ENCODE measurements around the gene ARL5B.

Gene ARL5B

DNA sequence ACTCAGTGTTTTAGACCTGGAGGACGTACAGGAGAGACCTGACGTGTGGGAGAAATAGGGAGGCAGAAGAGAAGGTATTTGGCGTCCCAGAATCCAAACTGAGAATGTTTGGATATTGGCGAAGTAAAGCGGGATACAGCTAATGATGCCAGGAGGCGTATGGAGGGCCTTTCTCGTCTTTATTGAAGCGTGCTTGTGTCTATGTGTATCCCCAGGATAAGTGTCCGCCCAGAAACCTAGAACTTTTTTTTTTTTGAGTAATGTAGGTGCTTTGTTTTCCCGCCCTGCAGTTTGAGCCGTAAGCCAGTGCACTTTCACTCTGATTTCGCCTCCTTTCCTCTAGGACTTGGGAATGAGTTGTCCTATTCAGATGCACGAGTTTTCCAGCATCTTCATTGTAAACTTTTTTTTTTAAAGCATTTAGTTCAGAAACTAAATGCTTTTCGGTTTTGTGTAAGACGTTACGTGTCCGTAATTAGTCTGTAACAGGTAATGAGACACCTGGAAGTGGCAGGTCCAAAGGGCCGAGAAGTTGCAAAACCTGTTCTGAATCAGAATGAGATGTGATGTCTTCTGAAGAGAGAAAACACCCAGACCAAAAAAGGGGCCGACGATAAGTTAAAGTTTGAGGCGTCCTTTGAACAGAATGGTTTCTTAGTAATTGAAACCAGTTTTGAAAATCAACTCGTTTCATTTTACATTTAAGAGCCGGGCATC is 746 bp downstream of the ARL5B start:
- DNase-seq, result no peak

DNA sequence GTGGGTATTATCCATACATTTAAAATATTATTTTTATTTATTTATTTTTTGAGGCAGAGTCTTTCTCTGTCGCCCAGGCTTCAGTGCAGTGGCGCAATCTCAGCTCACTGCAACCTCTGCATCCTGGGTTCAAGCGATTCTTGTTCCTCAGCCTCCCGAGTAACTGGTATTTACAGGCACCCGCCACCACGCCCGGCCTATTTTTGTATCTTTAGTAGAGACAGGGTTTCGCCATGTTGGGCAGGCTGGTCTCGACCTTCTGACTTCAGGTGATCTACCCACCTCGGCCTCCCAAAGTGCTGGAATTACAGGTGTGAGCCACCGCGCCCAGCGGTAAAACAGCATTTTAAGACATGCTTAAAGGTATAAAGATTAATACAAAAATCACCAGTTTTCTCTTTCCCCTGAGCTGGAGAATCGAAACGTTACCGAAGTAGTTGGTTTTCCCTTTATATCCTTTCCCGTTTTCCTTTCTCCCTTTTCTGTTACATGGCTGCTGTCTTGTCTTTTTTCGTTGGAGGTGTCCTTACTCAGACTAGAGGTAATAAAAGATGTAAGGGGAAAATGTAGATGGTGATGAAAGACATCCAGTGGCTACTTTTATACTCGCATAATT is 1.7 kb downstream of the ARL5B start:
- DNase-seq, result no peak

- no peak for DNase-seq
These were observed 5.7 kb downstream of the ARL5B start for GRCh38 chr10:18664841-18665478.

- no peak for DNase-seq
These were observed 6.8 kb downstream of the ARL5B start for GRCh38 chr10:18665815-18666558.

DNA sequence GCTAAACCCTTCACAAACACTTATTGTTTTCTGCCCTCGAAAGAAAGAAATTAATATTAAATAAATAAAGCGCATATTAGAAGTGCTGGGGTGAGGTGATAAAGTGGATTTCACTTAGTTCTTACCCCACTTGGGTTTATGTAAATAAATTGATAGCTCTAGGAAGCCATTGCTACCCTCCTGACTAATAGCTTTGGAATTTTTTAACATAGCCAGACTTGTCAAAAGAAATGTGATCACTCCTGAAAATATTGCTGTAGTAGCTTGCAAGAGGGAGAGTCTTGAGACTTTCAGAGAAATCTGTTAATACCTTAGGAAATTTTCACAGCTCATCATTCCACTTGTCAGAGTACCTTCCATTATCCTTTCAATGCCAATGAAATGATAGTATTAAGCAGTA is 7.6 kb downstream of the ARL5B start:
- no peak for DNase-seq

DNA sequence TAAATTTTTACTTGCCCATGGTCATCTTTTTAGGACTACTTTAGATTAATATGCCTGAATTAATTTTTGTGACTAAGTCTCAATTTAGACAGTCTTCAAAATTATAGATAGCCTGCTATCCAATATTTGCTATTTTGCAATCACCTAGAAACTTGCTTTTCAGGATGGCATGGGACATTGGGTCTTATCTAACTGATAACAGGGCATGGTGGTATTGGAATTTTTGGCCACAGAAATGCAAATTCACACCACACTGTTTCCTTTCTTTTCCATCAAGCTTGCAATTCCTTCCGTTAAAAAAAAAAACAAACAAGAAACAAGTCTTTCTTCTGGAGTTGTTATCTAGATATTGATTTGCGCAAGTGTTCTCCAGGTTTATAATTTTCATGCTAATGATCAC is 8.8 kb downstream of the ARL5B start:
- no peak for DNase-seq

DNA sequence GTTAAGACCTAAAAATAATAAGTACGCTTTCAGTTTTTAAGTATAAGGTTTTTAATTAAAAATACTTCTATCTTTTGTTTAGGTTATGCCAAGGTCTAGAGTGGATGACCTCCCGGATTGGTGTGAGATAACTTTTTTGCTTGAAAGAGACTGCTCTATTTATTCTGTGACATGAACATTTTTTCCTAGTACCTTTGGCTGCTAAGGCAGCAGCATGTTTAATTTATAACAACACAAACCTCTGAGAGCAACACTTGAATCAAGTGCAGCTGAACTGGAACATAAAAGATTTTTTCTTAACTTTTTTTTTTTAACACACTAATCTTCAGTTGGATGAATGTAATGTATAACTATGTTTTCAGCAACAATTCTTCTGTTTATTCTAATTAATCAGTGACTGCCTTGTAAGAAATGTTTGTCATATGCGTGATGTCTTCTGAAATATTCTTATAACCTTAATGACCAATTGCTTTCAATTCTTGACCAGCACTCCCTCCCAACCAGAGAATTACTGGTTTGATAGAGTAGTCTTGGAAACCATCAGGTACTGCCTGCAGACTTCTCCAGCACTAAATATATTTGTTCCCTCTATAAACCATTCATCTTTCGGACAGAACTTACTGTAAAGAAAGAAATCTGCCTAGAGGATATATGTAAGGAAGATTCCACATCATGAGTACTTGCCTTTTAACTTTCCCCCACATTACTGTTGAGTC is 16.0 kb downstream of the ARL5B start:
- DNase-seq, result no peak

- DNase-seq, result no peak
These were observed 21.5 kb downstream of the ARL5B start for GRCh38 chr10:18680754-18681153.

GRCh38 chr10:18681366-18681765 is 22.1 kb downstream of the ARL5B start:
- DNase-seq, result no peak

GRCh38 chr10:18681971-18682411 is 22.8 kb downstream of the ARL5B start:
- DNase-seq, result no peak

- DNase-seq, result no peak
These were observed 24.2 kb downstream of the ARL5B start for GRCh38 chr10:18683427-18683826.

DNA sequence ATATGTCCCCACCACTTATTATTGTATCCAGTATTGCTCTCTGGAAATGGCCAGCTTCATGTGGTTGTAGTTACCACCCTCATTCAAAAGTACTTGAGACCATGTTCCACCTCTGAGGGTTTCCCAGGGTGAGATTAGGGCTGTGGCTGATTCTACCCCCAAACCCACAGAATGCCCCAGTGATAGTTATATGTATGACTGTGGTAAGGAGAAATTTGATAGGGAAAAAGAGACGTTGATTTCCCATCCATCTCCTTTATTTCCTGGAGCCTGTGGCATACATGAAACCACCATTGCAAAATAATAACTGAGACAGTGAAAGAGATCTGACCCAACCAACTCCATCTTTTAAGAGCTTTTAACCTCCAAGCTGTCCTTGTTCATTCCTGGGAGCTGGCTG is 25.2 kb downstream of the ARL5B start:
- no peak for DNase-seq

DNA sequence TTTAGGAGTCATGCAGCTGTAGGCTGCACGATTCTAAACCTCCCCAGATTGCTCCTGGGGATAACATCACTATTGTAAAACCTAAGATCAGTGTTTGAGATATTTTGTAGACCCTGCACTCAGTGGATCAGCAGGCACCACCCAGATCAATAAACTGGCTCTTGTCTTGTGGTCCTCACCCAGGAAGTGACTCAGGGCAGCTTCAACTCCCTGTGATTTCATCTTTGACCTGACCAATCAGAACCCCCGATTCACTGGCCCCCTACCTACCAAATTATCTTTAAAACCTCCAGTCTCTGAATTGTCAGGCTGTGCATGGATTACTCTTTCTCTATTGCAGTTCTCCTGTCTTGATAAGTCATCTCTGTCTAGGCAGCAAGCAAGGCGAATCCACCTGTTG is 25.7 kb downstream of the ARL5B start:
- no peak for DNase-seq

DNA sequence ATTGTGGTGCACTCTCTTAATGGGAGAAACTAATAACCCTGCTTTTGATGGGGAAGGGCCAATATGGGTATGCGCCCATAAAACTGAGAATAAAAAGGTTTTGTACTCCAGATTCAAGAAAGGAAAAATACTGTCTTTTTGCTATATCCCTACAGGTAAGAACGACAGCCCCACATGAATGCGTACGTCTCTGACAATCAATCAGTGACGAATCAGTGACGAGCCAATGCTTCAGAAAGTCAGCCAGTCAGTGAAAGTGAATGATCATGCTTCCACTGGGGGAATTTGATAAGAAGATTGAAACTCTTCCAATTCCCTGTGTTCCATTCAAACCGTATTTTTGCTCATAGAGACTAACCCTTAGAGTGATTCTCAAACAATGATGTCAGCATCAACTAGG is 26.3 kb downstream of the ARL5B start:
- DNase-seq, result no peak

DNA sequence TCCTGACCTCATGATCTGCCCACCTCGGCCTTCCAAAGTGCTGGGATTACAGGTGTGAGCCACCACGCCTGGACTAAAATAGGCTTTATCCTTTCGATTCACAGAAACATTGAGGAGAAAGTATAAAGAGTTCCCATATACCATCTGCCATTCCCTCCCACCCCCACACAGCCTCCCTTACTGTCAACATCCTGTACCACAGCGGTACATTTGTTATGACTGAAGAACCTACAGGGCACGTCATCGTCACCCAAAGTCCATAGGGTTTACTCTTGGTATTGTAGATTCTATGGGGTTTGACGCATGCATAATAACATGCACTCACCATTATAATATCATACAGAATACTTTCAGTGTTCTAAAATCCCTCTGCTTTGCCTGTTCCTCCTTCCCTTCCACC is 28.0 kb downstream of the ARL5B start:
- DNase-seq, result no peak

DNA sequence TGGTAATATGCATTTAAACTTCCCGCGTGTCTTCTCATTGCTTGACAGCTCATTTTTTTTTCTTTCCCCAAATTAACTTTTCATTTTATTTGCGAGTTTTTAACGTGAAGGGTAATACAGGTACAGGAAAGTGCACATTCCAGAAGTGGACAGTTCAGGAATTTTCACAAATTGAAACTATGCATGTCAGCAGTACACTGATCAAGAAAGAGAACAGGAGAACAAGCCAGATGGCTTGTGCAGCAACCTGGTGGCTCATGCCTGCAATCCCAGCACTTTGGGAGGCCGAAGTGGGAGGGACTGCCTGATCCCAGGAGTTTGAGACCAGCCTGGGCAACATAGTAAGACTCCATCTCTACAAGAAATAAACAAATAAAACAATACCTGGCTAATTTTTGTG is 28.5 kb downstream of the ARL5B start:
- DNase-seq, result no peak

GRCh38 chr10:18689498-18689897 is 30.3 kb downstream of the ARL5B start:
- no peak for DNase-seq

GRCh38 chr10:18690541-18690940 is 31.3 kb downstream of the ARL5B start:
- no peak for DNase-seq

DNA sequence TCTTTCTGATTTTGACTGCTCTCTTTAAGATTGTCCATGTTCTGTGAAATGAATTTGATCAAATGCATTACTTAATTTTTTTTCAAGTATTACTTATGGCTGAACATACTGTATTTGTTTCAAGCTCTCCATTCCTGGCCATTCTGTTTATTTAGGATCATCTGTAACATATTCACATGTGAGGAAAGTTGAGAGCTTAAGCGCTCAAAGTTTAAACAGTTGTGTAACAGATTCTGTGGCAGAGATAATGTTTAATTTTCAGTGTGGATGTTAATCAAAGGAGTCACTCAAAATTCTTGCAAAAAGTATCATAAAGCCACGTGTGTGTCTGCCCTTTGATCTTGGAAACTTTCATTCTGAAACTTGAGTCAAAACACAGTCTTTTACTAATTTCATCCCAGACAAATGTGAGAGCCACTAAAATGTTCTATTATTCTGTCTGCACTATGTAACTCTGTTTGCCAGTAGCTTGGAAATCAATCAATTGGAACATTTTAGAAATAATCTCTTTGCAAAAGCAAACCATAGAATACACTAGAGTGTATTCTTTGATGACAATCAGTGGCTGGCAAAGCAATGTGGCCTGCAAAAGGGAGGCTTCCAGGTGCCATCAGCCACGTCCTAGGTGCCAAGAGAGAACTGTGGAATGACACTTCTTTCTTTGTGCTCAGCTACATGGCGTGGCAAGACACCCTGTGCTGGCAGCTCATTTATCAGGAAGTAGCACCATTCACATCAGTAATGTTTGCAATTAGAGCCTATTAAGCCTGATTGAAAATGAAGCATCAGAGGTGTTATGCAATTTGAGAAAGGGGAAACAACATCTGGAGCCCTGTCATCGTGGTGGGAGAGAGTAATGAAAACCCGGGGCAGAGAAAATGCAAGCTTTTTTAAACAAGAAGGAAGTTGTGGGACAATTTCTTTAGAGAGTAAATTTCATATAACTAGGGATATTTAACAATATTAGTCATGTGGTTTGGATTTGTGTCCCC is 40.9 kb downstream of the ARL5B start:
- no peak for DNase-seq

- no peak for DNase-seq
These were observed 44.3 kb downstream of the ARL5B start for GRCh38 chr10:18703521-18703920.

DNA sequence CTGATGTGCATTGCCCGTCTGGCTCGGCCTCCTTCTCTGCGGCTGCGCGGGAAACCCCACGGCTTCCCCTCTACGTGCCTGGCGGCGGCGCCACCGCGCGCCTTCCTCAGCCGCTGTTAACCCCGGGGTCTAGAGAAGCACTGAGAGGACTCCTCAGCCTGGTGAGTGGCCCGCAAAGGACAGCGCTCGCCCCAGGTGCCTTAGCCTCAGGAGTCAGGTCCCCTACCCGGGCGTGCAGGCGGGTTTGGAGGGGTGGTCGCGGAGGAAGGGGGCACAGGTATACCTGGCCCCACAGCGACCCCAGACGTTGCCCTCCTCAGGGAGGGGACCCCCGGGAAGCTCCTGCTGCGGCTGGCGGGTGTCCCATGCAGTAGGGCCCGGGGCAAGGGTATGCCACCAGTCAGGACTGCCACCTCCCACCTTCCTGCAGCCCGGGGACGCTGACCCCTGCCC is 51.0 kb downstream of the ARL5B start:
- no peak for DNase-seq

- no peak for DNase-seq
These were observed 53.8 kb downstream of the ARL5B start for GRCh38 chr10:18713077-18713476.

Measured in stimulated activated CD4-positive, alpha-beta T cell treated with anti-CD3 and anti-CD28 coated beads, Interleukin-4, amount 100 ng/mL, for 1 hour (primary cell).